Measurements from ENCODE around the gene CPOX. TPM values are rescaled to one million over a fixed set of nuclear protein-coding genes. Genes with fewer than 3 reads are reported as not detected.

CPOX gene
- total RNA-seq, 2 donors from 2014 or later = 14.0 to 40.8 TPM

- no peaks in the 10 kb centered on the region for H3K4me1 ChIP-seq (ENCODE audit: control insufficient read depth in 1 of 2, low read depth in 2 of 2)
- no peak for ATAC-seq (ENCODE audit: insufficient number of reproducible peaks, low FRiP score, low read depth)
Measured at GRCh38 chr3:98551754-98552153, 41.7 kb downstream of the CPOX start.

GRCh38 chr3:98551236-98551635, 42.2 kb downstream of the CPOX start:
- TF ChIP-seq CTCF (IDR thresholded peaks at IDR 0.05) = no peak
- Histone ChIP-seq H3K36me3 (no peaks in the 10 kb centered on the region), H3K27me3 (replicated peaks; ENCODE audit: insufficient read depth) (no peaks in the 10 kb centered on the region), H3K4me1 (ENCODE audit: control insufficient read depth in 1 of 2, low read depth in 2 of 2) (no peaks in the 10 kb centered on the region), H3K4me3 (no peak overlapping the region), H3K27ac (no peak overlapping the region), H3K9me3 (no peaks in the 10 kb centered on the region)
- DNase-seq (ENCODE audit: low spot score) (no peak), ATAC-seq (ENCODE audit: insufficient number of reproducible peaks, low FRiP score, low read depth) (no peak)

More at GRCh38 chr3:98551754-98552153, 41.7 kb downstream of the CPOX start:
- Histone ChIP-seq H3K27me3 (replicated peaks; ENCODE audit: insufficient read depth) (no peaks in the 10 kb centered on the region), H3K4me3 (no peak overlapping the region), H3K36me3 (no peaks in the 10 kb centered on the region), H3K27ac (no peak overlapping the region), H3K9me3 (no peaks in the 10 kb centered on the region)
- DNase-seq (ENCODE audit: low spot score) = no peak
- no peak for TF ChIP-seq CTCF (IDR thresholded peaks at IDR 0.05)

- no peaks in the 10 kb centered on the region for H3K9me3 ChIP-seq
- DNase-seq (ENCODE audit: low spot score) (no peak), ATAC-seq (ENCODE audit: insufficient number of reproducible peaks, low FRiP score, low read depth) (no peak)
- no peak for TF ChIP-seq CTCF (IDR thresholded peaks at IDR 0.05)
- no peaks in the 10 kb centered on the region for H3K27me3 ChIP-seq (replicated peaks; ENCODE audit: insufficient read depth)
- H3K4me3 ChIP-seq = no peak overlapping the region
- no peaks in the 10 kb centered on the region for H3K36me3 ChIP-seq
- H3K4me1 ChIP-seq (ENCODE audit: control insufficient read depth in 1 of 2, low read depth in 2 of 2) = no peaks in the 10 kb centered on the region
- no peak overlapping the region for H3K27ac ChIP-seq
Measured at GRCh38 chr3:98550833-98551232, 42.6 kb downstream of the CPOX start.

- Histone ChIP-seq H3K4me1 (ENCODE audit: control insufficient read depth in 1 of 2, low read depth in 2 of 2) (no peaks in the 10 kb centered on the region), H3K9me3 (no peaks in the 10 kb centered on the region), H3K27me3 (replicated peaks; ENCODE audit: insufficient read depth) (no peaks in the 10 kb centered on the region), H3K36me3 (no peaks in the 10 kb centered on the region), H3K27ac (no peak overlapping the region), H3K4me3 (no peak overlapping the region)
- no peak for TF ChIP-seq CTCF (IDR thresholded peaks at IDR 0.05)
- no peak for DNase-seq (ENCODE audit: low spot score)
- ATAC-seq (ENCODE audit: insufficient number of reproducible peaks, low FRiP score, low read depth) = no peak
Measured at GRCh38 chr3:98548544-98548943, 44.9 kb downstream of the CPOX start.

- H3K36me3 ChIP-seq = no peaks in the 10 kb centered on the region
- DNase-seq (ENCODE audit: low spot score) = no peak
- H3K4me3 ChIP-seq = no peak overlapping the region
- TF ChIP-seq CTCF (IDR thresholded peaks at IDR 0.05) = no peak
- no peaks in the 10 kb centered on the region for H3K27me3 ChIP-seq (replicated peaks; ENCODE audit: insufficient read depth)
- no peak overlapping the region for H3K27ac ChIP-seq
- no peaks in the 10 kb centered on the region for H3K4me1 ChIP-seq (ENCODE audit: control insufficient read depth in 1 of 2, low read depth in 2 of 2)
- H3K9me3 ChIP-seq = no peaks in the 10 kb centered on the region
- ATAC-seq (ENCODE audit: insufficient number of reproducible peaks, low FRiP score, low read depth) = no peak
Measured at GRCh38 chr3:98545940-98546339, 47.5 kb downstream of the CPOX start.
